Natural killer cell (primary cell): ENCODE data around the gene AVPR2. TPM values are rescaled to one million over a fixed set of nuclear protein-coding genes. Genes with fewer than 3 reads are reported as not detected.

Experiments
- ATAC-seq, 3 donors: fragments of 150-1000 bp in 2 of 3; fragments of 200-7000 bp in 1 of 3; cut with Tn5 transposase; 1 replicate in 1 of 3; 2 replicates in 2 of 3; pipeline ENCODE4 v1.10.0; 2021; ENCODE audit warnings: mild to moderate bottlenecking in 2 of 3, moderate library complexity in 2 of 3
- DNase-seq, 2 donors: peaks; one replicate each; pipeline versions ENCODE4 v3.0.0 to v3.0.0-alpha.2; 2013 to 2021; ENCODE audit warnings: mixed read lengths in 1 of 2
- H3K27ac ChIP-seq: one replicate; pipeline ENCODE4 v1.5.1; 2013; ENCODE audit warnings: mild to moderate bottlenecking, low read length
- H3K27me3 ChIP-seq: one replicate; pipeline ENCODE4 v1.6.1; 2013; ENCODE audit warnings: low read length; ENCODE audit not compliant: control insufficient read depth, insufficient read depth
- H3K36me3 ChIP-seq: one replicate; pipeline ENCODE4 v1.6.1; 2013; ENCODE audit warnings: low read length; ENCODE audit not compliant: control insufficient read depth, insufficient read depth
- H3K4me1 ChIP-seq: one replicate; pipeline ENCODE4 v1.6.1; 2013; ENCODE audit warnings: low read length; ENCODE audit not compliant: control insufficient read depth, insufficient read depth
- H3K4me3 ChIP-seq: one replicate; pipeline ENCODE4 v1.5.1; 2013; ENCODE audit warnings: low read length
- H3K9me3 ChIP-seq: one replicate; pipeline ENCODE4 v1.6.1; 2013; ENCODE audit warnings: low read length; ENCODE audit not compliant: control insufficient read depth, insufficient read depth
- H3K27ac Mint-ChIP-seq, 2 donors: one replicate each; pipeline ENCODE4 v1.8.0; 2022; ENCODE audit warnings: mild to moderate bottlenecking in 2 of 2, mixed read lengths in 2 of 2, moderate library complexity in 1 of 2
- H3K27me3 Mint-ChIP-seq, 2 donors: one replicate each; pipeline ENCODE4 v1.8.0; 2022; ENCODE audit warnings: low read depth in 2 of 2, mixed read lengths in 2 of 2
- H3K36me3 Mint-ChIP-seq: one replicate; pipeline ENCODE4 v1.8.0; 2022; ENCODE audit warnings: mixed read lengths
- H3K4me1 Mint-ChIP-seq, 2 donors: one replicate each; pipeline ENCODE4 v1.8.0; 2022; ENCODE audit warnings: mixed read lengths in 2 of 2
- H3K4me3 Mint-ChIP-seq: one replicate; pipeline ENCODE4 v1.8.0; 2022; ENCODE audit warnings: mild to moderate bottlenecking, moderate library complexity, mixed read lengths
- H3K9me3 Mint-ChIP-seq, 2 donors: one replicate each; pipeline ENCODE4 v1.8.0; 2022; ENCODE audit warnings: mixed read lengths in 2 of 2
- WGBS: methylation state at CpG from one replicate; pipeline ENCODE4 v1.1.7; 2013; ENCODE audit warnings: missing lambda C conversion rate; ENCODE audit not compliant: insufficient coverage; 5-methylcytosine and 5-hydroxymethylcytosine counted together
- intact Hi-C: fragments of 100-400 bp; cut with micrococcal nuclease; formaldehyde crosslinking; loops from one replicate; pipeline ENCODE4 v1.14.2; 2022
- total RNA-seq, 4 donors: library from RNA; stranded (reverse); fragments of 120-200 nt in 1 of 4; gene quantifications; one replicate each; pipeline versions ENCODE4 v1.2.3 to v1.2.4, GENCODE V29; 2013 to 2022
- TF ChIP-seq, protein P1 (sequence below): fragments of 200-600 bp; IDR thresholded peaks from one replicate; pipeline ENCODE4 v1.8.0; 2022; ENCODE audit warnings: antibody characterized with exemption

Gene AVPR2
- total RNA-seq, 3 donors from 2014 or later (not counting 1 experiment from before 2014, with no cell fraction given) = not detected

DNA sequence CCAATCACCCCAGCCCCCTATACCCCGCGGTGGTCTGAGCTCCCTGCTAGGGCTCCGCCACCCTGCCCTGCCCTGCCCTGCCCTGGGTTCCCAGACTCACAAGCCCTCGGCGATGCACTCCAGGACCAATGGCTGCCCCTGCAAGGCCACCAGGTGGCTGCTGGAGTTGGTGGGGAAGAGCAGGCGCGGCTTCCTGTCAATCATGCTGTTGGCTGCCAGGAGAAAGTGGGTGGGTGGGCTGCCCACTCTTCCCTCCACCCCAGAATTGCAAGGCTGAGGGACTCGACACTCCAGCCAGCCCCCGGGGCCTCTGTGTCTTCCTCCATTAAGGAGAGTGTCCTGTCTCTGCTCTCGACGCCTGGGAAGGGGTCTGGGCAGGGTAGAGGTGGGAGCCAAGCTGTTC is 34.2 kb upstream of the AVPR2 start:
- Mint-ChIP-seq H3K27ac (no peak overlapping the region), H3K27me3 (peaks cover 5 to 19% of the 10 kb centered on the region in 2 donors), H3K9me3 (no peaks in the 10 kb centered on the region), H3K4me3 (no peak overlapping the region), H3K36me3 (no peaks in the 10 kb centered on the region), H3K4me1 (peaks cover 0 to 5% of the 10 kb centered on the region in 2 donors)
- Histone ChIP-seq H3K4me1 (no peaks in the 10 kb centered on the region), H3K27ac (no peak overlapping the region), H3K27me3 (no peaks in the 10 kb centered on the region), H3K4me3 (no peak overlapping the region), H3K9me3 (no peaks in the 10 kb centered on the region), H3K36me3 (no peaks in the 10 kb centered on the region)
- intact Hi-C loops = no loop called here
- ATAC-seq = no peak
- WGBS = 75% methylated on average over 7 of the region's 11 CpGs
- no peak for DNase-seq
- TF ChIP-seq, protein P1, sequence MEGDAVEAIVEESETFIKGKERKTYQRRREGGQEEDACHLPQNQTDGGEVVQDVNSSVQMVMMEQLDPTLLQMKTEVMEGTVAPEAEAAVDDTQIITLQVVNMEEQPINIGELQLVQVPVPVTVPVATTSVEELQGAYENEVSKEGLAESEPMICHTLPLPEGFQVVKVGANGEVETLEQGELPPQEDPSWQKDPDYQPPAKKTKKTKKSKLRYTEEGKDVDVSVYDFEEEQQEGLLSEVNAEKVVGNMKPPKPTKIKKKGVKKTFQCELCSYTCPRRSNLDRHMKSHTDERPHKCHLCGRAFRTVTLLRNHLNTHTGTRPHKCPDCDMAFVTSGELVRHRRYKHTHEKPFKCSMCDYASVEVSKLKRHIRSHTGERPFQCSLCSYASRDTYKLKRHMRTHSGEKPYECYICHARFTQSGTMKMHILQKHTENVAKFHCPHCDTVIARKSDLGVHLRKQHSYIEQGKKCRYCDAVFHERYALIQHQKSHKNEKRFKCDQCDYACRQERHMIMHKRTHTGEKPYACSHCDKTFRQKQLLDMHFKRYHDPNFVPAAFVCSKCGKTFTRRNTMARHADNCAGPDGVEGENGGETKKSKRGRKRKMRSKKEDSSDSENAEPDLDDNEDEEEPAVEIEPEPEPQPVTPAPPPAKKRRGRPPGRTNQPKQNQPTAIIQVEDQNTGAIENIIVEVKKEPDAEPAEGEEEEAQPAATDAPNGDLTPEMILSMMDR = no peak

DNA sequence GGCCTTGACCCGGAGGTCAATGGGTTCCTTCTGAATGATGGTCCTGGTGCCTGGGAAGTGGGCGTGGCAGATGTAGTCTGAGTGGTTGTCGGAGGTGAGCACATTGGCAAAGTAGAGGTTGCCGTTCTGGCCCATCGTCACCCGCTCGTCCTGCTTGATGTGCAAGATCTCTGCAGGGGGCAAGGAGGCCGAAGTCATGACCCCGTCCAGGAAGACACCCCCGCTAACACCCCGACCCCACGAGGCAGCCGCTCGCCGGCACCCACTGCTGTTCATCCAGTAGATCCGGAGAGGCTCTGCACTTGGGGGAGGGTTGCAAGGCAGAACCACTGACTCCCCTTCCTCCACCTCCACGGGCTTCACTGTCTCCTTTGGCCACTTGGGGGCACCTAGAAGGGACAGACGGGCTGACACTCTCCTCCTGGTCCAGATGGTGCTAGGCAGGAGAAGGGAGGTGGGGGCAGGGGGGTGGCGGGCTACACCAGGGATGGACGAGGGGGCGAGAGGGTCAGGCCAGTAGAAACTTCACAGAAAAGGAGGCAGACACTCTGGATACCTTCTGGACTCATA is 33.6 kb upstream of the AVPR2 start:
- intact Hi-C loops = no loop called here
- Histone ChIP-seq H3K4me1 (no peaks in the 10 kb centered on the region), H3K4me3 (no peak overlapping the region), H3K36me3 (no peaks in the 10 kb centered on the region), H3K9me3 (no peaks in the 10 kb centered on the region), H3K27me3 (no peaks in the 10 kb centered on the region), H3K27ac (no peak overlapping the region)
- WGBS = 57% methylated on average over 18 of the region's 21 CpGs
- H3K4me3 Mint-ChIP-seq = no peak overlapping the region
- TF ChIP-seq, protein P1 = no peak
- DNase-seq = no peak
- H3K27ac Mint-ChIP-seq = no peak overlapping the region
- no peaks in the 10 kb centered on the region for H3K36me3 Mint-ChIP-seq
- H3K4me1 Mint-ChIP-seq = peaks cover 0 to 6% of the 10 kb centered on the region in 2 donors
- no peak for ATAC-seq
- peaks cover 5 to 15% of the 10 kb centered on the region in 2 donors for H3K27me3 Mint-ChIP-seq
- no peaks in the 10 kb centered on the region for H3K9me3 Mint-ChIP-seq

DNA sequence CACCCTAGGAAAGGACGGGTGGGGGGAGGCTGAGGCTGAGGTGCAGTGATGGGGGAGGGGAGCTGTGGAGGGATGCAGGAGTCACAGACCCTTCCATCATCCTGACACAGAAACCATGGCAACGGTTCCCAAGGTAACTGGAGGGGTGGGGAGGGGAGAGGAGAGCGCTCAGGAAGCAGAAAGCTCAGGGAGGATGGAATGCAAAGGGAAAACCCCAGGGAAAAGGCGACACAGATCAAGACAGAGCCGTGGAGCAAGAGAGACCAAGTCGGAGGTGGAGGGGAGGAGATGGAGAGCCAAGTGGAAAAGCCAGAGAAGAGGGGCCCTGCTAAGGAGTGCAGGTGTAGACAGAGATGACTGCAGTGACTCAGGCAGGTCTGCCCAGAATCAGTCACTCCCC is 33.0 kb upstream of the AVPR2 start:
- Mint-ChIP-seq H3K9me3 (no peaks in the 10 kb centered on the region), H3K27me3 (peaks cover 8 to 13% of the 10 kb centered on the region in 2 donors), H3K4me3 (no peak overlapping the region), H3K36me3 (no peaks in the 10 kb centered on the region), H3K4me1 (peaks cover 0 to 6% of the 10 kb centered on the region in 2 donors), H3K27ac (no peak overlapping the region)
- no peak overlapping the region for H3K4me3 ChIP-seq
- intact Hi-C loops = no loop called here
- no peak for ATAC-seq
- H3K9me3 ChIP-seq = no peaks in the 10 kb centered on the region
- H3K27ac ChIP-seq = no peak overlapping the region
- no peaks in the 10 kb centered on the region for H3K4me1 ChIP-seq
- DNase-seq = no peak
- TF ChIP-seq, protein P1 = no peak
- no peaks in the 10 kb centered on the region for H3K36me3 ChIP-seq
- no peaks in the 10 kb centered on the region for H3K27me3 ChIP-seq
- WGBS = 45% methylated on average over 3 of the region's 6 CpGs
